Measurements from ENCODE around the gene CCDC102A. TPM values are rescaled to one million over a fixed set of nuclear protein-coding genes. Genes with fewer than 3 reads are reported as not detected.

Gene CCDC102A
- total RNA-seq, 1 donor: 15.1 TPM

DNA sequence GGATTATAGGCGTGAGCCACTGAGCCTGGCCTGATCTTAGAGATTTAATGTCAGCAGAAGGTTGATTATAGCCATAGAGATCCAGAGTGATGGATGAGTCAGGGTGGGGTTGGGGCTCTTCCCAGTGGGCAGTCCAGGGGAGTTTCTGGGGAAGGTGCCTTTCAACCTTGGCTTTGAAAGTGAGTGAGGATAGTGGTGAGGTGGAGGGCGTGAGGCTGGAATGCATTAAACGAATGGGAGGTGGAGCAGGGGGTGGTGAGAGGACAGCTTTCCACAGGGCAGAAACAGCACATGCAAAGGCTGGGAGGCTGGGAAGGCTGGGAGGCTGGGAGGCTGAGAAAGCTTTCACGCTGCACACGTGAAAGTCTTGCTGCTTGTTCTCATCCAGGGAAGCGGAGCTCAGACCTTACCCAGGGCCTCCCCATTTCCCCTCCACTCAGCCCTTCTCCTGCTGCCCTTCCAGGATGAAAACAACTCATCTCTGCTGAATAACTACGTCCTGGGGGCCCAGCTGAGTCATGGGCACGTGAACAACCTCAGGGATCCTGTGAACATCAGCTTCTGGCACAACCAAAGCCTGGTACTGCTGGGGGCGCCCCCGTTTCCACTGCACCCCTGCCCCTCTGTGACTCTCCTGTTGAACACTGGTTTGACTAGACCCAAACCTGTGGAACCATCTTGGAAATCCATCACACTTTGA is 28.4 kb upstream of the CCDC102A start:
- H3K4me3 ChIP-seq (ENCODE audit: low read depth, low read length): no peak overlapping the region
- peak; percentile 40 for DNase-seq (ENCODE audit: low read depth)
- TF ChIP-seq, protein P1, sequence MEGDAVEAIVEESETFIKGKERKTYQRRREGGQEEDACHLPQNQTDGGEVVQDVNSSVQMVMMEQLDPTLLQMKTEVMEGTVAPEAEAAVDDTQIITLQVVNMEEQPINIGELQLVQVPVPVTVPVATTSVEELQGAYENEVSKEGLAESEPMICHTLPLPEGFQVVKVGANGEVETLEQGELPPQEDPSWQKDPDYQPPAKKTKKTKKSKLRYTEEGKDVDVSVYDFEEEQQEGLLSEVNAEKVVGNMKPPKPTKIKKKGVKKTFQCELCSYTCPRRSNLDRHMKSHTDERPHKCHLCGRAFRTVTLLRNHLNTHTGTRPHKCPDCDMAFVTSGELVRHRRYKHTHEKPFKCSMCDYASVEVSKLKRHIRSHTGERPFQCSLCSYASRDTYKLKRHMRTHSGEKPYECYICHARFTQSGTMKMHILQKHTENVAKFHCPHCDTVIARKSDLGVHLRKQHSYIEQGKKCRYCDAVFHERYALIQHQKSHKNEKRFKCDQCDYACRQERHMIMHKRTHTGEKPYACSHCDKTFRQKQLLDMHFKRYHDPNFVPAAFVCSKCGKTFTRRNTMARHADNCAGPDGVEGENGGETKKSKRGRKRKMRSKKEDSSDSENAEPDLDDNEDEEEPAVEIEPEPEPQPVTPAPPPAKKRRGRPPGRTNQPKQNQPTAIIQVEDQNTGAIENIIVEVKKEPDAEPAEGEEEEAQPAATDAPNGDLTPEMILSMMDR (IDR thresholded peaks at IDR 0.05; ENCODE audit: insufficient read depth, low read depth, low read length): no peak

DNA sequence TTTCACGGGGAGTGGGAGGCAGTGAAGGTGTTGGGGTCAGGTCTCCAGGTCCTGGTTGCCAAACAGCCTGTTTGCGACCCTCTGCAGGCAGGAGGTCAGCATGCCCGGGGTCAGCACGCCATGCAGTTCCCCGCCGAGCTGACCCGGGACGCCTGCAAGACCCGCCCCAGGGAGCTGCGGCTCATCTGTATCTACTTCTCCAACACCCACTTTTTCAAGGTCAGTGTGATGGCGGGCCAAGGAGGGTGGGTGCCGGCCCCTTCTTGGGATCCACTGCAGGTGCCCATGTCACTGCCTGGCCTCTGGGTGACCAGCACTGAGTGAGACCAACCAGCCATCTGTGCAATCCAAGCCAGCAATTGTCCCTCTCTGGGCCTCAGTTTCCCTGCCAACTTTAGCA is 27.4 kb upstream of the CCDC102A start:
- TF ChIP-seq, protein P1 (IDR thresholded peaks at IDR 0.05; ENCODE audit: insufficient read depth, low read depth, low read length): no peak

DNA sequence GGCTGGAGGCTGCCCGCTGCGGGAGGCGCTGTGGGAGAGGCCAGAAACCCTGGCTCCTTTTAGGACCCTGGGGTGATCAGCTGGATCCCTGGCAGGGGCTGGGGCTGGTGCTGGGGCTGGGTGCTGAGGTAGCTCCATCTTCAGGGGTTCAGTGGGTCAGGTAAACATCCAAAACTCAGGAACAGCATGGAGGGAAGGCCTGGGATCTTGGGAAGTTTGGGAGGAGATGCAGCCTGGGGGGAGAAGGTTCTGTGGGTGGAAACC is 27.0 kb upstream of the CCDC102A start:
- no peak overlapping the region for H3K4me3 ChIP-seq (ENCODE audit: low read depth, low read length)
- TF ChIP-seq, protein P1 (IDR thresholded peaks at IDR 0.05; ENCODE audit: insufficient read depth, low read depth, low read length): no peak
- no peak for DNase-seq (ENCODE audit: low read depth)

More for the DNA sequence above, 27.4 kb upstream of the CCDC102A start:
- no peak for DNase-seq (ENCODE audit: low read depth)
- no peak overlapping the region for H3K4me3 ChIP-seq (ENCODE audit: low read depth, low read length)

DNA sequence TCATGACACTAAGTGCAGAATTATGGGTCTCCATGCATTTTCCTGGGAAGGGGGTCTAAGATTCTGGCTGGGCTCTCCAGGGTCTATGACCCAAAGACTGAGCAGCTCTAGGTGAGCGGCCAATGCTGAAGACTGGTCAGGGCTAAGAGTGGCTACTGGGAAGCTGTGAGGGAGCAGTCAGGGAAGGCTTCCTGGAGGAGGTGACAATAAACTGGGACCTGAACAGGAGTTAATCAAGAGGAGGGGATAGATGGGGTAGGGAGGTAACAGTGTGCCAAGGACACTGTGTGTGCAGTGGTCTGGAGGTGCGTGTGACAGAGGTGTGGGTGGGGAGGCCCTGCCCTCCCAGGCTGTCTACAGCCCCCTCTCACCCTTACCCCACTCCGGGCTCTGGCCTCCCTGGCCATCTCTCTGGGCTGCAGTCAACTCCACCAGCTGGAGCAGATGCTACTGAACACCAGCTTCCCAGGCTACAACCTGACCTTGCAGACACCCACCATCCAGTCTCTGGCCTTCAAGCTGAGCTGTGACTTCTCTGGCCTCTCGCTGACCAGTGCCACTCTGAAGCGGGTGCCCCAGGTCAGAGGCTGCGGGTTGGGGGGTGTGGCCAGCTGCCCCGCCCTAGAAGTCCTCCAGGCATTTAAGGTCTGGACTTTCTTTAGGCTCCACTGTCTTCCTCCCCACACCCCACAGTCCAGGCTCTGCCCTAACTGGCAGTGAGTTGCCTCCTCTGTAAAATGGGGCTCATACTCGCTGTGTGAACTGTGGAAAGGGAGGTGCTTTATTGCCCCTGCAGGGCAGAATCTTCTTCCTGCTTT is 26.5 kb upstream of the CCDC102A start:
- DNase-seq (ENCODE audit: low read depth): no peak
- TF ChIP-seq, protein P1 (IDR thresholded peaks at IDR 0.05; ENCODE audit: insufficient read depth, low read depth, low read length): no peak
- no peak overlapping the region for H3K4me3 ChIP-seq (ENCODE audit: low read depth, low read length)

DNA sequence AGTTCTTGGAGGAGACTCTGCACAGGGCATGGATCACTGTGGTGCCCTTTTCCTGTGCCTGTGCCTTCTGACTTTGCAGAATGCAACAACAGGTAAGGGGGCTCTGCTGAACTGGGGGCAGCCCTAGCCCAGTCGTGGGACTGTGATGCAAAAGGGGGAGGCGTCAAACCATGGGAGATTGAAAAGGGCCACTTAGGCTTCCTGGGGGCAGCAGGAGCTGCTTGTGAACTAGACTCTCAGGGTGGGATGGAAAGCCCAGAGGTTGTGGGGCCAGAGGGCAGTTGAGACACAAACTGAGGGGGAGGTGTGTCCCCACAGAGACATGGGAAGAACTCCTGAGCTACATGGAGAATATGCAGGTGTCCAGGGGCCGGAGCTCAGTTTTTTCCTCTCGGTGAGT is 25.7 kb upstream of the CCDC102A start:
- no peak overlapping the region for H3K4me3 ChIP-seq (ENCODE audit: low read depth, low read length)
- no peak for DNase-seq (ENCODE audit: low read depth)
- TF ChIP-seq, protein P1 (IDR thresholded peaks at IDR 0.05; ENCODE audit: insufficient read depth, low read depth, low read length): no peak

GRCh38 chr16:57559072-57559790 is 22.9 kb upstream of the CCDC102A start:
- no peak overlapping the region for H3K4me3 ChIP-seq (ENCODE audit: low read depth, low read length)
- TF ChIP-seq, protein P1 (IDR thresholded peaks at IDR 0.05; ENCODE audit: insufficient read depth, low read depth, low read length): no peak
- DNase-seq (ENCODE audit: low read depth): no peak
